A673 (cell line): Measurements from ENCODE around the gene FIBCD1. TPM values are rescaled to one million over a fixed set of nuclear protein-coding genes. Genes with fewer than 3 reads are reported as not detected.
A peak's percentile ranks its signal among the peaks of the same experiment; 100 is the strongest.

ENCODE experiments used
- BruUV-seq: library from RNA; stranded (reverse); fragments of 400-500 nt; replicated peaks from 2 replicates; lab custom pipeline; 2021; lab: Mats Ljungman, UMichigan
- CTCF ChIA-PET: fragments of 300-600 bp; sonication (Branson Sonifier 250); formaldehyde crosslinking; loops from one replicate; lab custom pipeline; 2022; ENCODE audit warnings: antibody characterized with exemption; lab: Charles Lee
- POLR2A ChIA-PET: fragments of 300-600 bp; sonication (Branson Sonifier 250); formaldehyde crosslinking; loops from one replicate; lab custom pipeline; 2022; ENCODE audit warnings: antibody characterized with exemption; ENCODE audit not compliant: low non-redundant PET; lab: Charles Lee
- DNase-seq: peaks from one replicate; pipeline ENCODE4 v3.0.0-alpha.2; 2015; ENCODE audit warnings: low spot score
- H3K27ac ChIP-seq: fragments of 200-600 bp; sonication (generic); 2 replicates; pipeline ENCODE4 v1.5.1; 2016; ENCODE audit warnings: mixed run types, low read depth, mild to moderate bottlenecking, mixed read lengths, antibody characterized with exemption, low read length; ENCODE audit not compliant: poor library complexity, severe bottlenecking
- H3K27me3 ChIP-seq: fragments of 200-600 bp; sonication (generic); replicated peaks from 2 replicates; pipeline ENCODE4 v1.6.1; 2017; ENCODE audit warnings: mixed run types, low read depth, mild to moderate bottlenecking, mixed read lengths, antibody characterized with exemption, low read length; ENCODE audit not compliant: insufficient read depth, poor library complexity
- H3K36me3 ChIP-seq: fragments of 200-600 bp; sonication (generic); 2 replicates; pipeline ENCODE4 v1.6.1; 2016; ENCODE audit warnings: mixed run types, mild to moderate bottlenecking, mixed read lengths, antibody characterized with exemption, low read length; ENCODE audit not compliant: insufficient read depth, poor library complexity, severe bottlenecking
- H3K4me1 ChIP-seq: fragments of 200-600 bp; sonication (generic); 2 replicates; pipeline ENCODE4 v1.6.1; 2017; ENCODE audit warnings: mixed run types, mild to moderate bottlenecking, mixed read lengths, antibody characterized with exemption, low read length; ENCODE audit not compliant: insufficient read depth, poor library complexity, severe bottlenecking
- H3K4me3 ChIP-seq: fragments of 200-600 bp; sonication (generic); 2 replicates; pipeline ENCODE4 v1.5.1; 2016; ENCODE audit warnings: low read depth, mixed run types, mild to moderate bottlenecking, mixed read lengths, low read length; ENCODE audit not compliant: poor library complexity, severe bottlenecking
- H3K9me3 ChIP-seq: fragments of 200-600 bp; sonication (generic); 2 replicates; pipeline ENCODE4 v1.6.1; 2016; ENCODE audit warnings: mixed run types, low read depth, mild to moderate bottlenecking, mixed read lengths, antibody characterized with exemption, low read length; ENCODE audit not compliant: poor library complexity, severe bottlenecking
- EZH2 ChIP-seq: fragments of 200-600 bp; sonication (generic); IDR thresholded peaks from 2 replicates; pipeline ENCODE4 v1.6.1; 2017; ENCODE audit warnings: borderline replicate concordance, low read depth, mild to moderate bottlenecking, mixed read lengths, antibody characterized with exemption, low read length; ENCODE audit not compliant: poor library complexity, severe bottlenecking
- intact Hi-C: fragments of 100-400 bp; cut with micrococcal nuclease; formaldehyde crosslinking; loops from one replicate; pipeline ENCODE4 v1.10.0; 2022; ENCODE audit not compliant: unreplicated experiment
- total RNA-seq: library from RNA; stranded (reverse); gene quantifications from 2 replicates; pipeline ENCODE4 v1.2.3, GENCODE V29; 2021
- TF ChIP-seq, protein P1 (sequence below): fragments of 300-800, 200-600 bp; sonication (generic); conservative IDR thresholded peaks from 2 replicates; pipeline ENCODE4 v1.5.1; 2017; ENCODE audit warnings: low read depth, mild to moderate bottlenecking, antibody characterized with exemption, low read length, moderate library complexity, mixed read lengths

The FIBCD1 gene
- total RNA-seq, 1 experiment from 2014 or later, result 0.19 TPM

DNA sequence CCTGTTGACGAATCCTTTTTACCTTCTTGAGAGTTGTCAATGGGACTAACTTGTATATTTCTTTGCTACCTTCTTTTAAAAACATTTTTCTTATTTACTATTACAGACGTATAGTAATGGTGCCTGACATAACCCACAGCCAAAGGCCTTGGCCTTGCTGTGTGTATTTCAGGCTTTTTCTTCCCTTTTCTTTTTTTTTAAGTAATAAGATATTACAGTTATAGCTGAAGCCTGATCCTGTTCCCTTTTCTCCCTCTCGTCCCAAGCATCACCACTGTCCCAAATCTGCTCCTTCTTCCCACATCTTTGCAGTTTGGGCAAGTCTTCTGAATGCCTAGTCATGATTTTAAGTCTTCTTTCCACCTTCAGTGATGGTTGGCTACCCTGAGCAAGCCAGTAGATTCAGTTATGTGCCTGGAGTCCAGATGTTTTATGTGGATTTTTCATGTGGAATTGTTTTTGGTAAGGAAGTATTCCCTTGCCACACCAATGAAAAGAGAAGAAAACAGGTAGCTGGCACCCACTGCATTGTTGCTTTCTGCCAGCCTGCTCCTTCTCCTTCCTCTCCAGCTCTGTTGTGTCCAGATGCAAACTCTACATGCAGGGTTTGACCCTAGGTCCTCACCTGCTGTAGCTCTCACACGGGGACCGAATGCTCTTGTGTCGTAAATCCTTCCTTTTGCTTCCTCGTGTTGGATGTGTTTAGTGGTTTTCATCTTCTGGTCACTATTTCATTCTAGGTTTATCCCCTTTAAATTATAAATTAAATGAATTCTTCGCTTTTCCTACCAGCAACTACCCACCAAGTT, 77.5 kb downstream of the FIBCD1 start:
- intact Hi-C loops, result loop anchor here (2.0 kb wide), 2 partner anchors 91 to 155 kb away; no protein-coding TSS in a partner anchor
- TF ChIP-seq EZH2, result no peak
- TF ChIP-seq, protein P1, sequence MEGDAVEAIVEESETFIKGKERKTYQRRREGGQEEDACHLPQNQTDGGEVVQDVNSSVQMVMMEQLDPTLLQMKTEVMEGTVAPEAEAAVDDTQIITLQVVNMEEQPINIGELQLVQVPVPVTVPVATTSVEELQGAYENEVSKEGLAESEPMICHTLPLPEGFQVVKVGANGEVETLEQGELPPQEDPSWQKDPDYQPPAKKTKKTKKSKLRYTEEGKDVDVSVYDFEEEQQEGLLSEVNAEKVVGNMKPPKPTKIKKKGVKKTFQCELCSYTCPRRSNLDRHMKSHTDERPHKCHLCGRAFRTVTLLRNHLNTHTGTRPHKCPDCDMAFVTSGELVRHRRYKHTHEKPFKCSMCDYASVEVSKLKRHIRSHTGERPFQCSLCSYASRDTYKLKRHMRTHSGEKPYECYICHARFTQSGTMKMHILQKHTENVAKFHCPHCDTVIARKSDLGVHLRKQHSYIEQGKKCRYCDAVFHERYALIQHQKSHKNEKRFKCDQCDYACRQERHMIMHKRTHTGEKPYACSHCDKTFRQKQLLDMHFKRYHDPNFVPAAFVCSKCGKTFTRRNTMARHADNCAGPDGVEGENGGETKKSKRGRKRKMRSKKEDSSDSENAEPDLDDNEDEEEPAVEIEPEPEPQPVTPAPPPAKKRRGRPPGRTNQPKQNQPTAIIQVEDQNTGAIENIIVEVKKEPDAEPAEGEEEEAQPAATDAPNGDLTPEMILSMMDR, result no peak
- no peaks in the 10 kb centered on the region for H3K27me3 ChIP-seq
- no TSS peak for BruUV-seq
- POLR2A ChIA-PET, result no interaction called here
- H3K9me3 ChIP-seq, result no peaks in the 10 kb centered on the region
- H3K4me1 ChIP-seq, result peaks cover 10% of the 10 kb centered on the region
- peak overlapping the region; percentile 6 for H3K27ac ChIP-seq
- DNase-seq, result no peak
- CTCF ChIA-PET, result no interaction called here
- peaks cover 58% of the 10 kb centered on the region for H3K36me3 ChIP-seq
- no peak overlapping the region for H3K4me3 ChIP-seq

DNA sequence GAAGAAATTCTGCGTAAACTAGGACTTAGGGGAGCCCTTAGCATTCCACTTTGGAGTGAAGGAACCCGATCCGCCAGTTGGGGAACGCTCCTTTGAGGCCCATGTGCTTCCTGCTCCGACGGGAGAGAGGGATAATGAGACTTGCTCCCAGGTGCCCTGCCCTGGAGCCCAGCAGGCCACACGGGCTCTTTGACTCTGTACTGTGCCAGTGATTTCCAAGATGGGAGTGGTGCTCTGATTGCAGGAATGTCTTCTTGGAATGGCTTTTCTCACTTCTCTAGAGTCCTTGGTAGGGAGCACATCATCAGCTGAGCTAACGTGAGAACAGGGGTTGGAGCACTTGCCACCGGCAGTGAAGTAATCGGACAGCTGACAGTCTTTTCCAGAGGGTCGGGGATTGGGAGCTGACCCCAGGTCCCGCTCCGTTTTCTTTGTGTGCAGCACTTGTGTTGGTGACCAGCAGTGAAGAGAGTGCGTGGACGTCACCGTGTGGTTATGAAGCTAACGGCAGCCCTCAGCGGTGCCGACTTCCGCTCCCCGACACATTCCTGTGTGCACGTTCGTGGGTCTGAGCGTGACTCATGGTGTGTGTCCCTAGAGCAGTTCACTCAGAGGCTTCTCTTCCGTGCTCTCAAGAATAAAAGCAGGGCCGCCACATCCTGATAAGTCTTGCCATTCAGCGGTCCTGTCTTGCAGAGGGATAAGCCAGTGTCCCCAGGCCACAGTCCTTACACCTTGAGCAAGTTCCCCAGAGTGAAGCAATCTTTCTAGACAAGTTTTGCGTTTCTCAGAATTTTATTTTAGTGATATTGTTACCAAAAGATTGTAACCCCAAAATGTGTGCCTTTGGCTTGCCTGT, 78.4 kb downstream of the FIBCD1 start:
- TF ChIP-seq, protein P1, result 0 out of 2 replicates have a peak, but pooled peaks have one; percentile 18
- TF ChIP-seq EZH2, result no peak
- peak; percentile 37 for DNase-seq
- no peaks in the 10 kb centered on the region for H3K27me3 ChIP-seq
- peak overlapping the region; percentile 24 for H3K27ac ChIP-seq
- intact Hi-C loops, result no loop called here
- no peak overlapping the region for H3K4me3 ChIP-seq
- H3K9me3 ChIP-seq, result no peaks in the 10 kb centered on the region
- CTCF ChIA-PET, result no interaction called here
- peaks cover 10% of the 10 kb centered on the region for H3K4me1 ChIP-seq
- H3K36me3 ChIP-seq, result peaks cover 65% of the 10 kb centered on the region
- no TSS peak for BruUV-seq
- POLR2A ChIA-PET, result no interaction called here

DNA sequence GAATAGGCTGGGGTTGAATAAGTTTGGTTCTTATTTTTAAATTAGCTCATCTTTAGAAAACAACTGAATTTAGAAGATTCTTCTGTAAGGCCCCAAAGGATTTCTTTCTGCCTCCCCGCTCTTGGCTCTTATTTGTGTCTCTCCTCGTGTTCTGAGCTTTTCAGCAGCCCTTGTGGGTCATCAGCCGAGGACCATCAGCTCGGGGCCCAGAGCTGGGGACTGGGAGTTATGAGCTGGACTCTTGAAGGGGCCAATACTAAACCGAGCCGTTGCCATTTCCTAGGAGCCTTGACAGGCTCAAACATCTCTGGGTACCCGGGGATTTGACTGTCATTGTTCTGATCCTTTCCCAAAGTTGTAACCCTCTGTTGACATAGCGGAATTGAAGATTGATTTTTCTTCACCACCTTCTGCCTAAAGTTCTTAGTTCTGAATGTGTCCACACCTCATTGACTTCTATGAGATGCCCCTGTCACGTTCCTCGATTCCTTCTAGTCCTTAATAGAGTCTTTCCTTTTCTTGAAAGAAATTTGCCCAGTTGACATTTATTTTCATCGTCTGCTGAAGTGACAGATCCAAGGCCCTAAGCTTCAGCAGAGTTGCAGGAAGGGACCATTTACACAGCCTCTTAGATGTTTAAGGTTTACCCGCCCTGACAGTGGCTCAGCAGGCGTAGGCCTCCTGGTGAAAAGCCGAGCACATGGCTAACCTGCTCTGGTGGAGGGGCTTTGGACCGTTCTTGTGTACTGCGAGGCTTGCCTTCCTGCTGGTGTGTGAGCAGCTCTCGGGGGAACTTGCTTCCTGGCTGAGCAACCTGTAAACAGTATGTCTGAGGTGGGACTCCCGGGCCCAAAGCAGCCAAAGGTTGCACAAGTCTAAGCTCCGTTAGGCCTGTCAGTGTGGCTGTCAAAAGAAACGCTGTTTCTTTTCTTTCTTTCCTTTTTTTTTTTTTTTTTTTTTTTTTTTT, 80.0 kb downstream of the FIBCD1 start:
- no TSS peak for BruUV-seq
- no peak for TF ChIP-seq EZH2
- TF ChIP-seq, protein P1, result no peak
- Histone ChIP-seq H3K27me3 (no peaks in the 10 kb centered on the region), H3K9me3 (no peaks in the 10 kb centered on the region), H3K36me3 (peaks cover 70% of the 10 kb centered on the region), H3K4me3 (no peak overlapping the region), H3K4me1 (peaks cover 10% of the 10 kb centered on the region), H3K27ac (peak overlapping the region; percentile 46)
- intact Hi-C loops, result no loop called here
- CTCF ChIA-PET, result no interaction called here
- POLR2A ChIA-PET, result no interaction called here
- no peak for DNase-seq
